Measurements from ENCODE around the gene KL. TPM values are rescaled to one million over a fixed set of nuclear protein-coding genes. Genes with fewer than 3 reads are reported as not detected.

Gene KL
- polyA plus RNA-seq, 1 of the 3 experiments (the other 2 are of a cell fraction), result 0.02 TPM

DNA sequence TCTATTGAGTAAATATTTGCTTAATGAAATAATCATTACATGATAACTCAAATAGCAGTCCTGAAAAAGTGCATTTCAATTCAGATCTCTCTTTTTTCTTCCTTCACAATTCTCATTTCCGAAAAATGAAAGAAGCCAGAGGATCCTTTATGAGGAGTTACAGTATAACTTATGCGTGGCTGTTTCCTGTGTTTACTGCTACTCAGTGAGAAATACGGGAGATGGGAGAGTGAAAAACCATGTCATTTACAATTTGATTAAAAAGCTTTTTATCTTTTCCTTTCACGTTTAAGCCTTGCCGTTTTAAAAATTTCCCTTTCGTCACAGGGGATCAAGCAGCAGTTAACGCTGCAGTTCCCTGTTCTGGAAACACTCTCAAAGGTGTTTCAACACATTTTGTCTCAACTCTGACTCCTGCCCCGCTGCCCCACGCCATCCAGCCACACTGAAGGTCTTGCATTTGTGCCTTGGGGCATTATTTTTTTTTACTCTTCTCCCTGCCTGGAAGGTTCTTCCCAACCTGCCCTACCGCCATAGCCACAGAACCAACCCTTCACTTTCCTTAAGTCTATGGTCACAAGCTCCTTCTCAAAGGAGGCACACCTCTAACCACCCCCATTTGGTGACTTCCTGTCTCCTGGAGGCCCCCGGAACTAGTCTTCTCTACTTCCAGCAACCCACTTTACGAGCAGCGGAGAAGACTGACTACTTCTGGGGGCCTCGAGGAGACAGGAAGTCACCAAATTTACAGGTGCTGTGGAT is 17.0 kb downstream of the KL start:
- H3K4me3 ChIP-seq (ENCODE audit: low read depth in 2 of 2, low read length in 1 of 2), result no peak overlapping the region
- no peaks in the 10 kb centered on the region for H3F3A ChIP-seq (replicated peaks; ENCODE audit: insufficient read depth)
- 82% methylated on average over 14 of the region's 14 CpGs for WGBS (ENCODE audit: low lambda C conversion rate)
- no peaks in the 10 kb centered on the region for H4K20me1 ChIP-seq (ENCODE audit: insufficient read depth)
- no peaks in the 10 kb centered on the region; a peak in 1 of 4 replicates for H3K4me1 ChIP-seq (ENCODE audit: control insufficient read depth in 1 of 2, insufficient read depth in 2 of 2, low read depth in 1 of 2, low read length in 1 of 2)
- H2AFZ ChIP-seq (ENCODE audit: low read depth), result no peak overlapping the region
- CTCF ChIA-PET, result interaction anchor here (1.0 kb wide), 1 partner anchor 12 kb away, joined by 3 read pairs; no protein-coding TSS in a partner anchor
- H3K9me3 ChIP-seq, result no peaks in the 10 kb centered on the region
- H3K79me2 ChIP-seq (ENCODE audit: insufficient read depth), result no peaks in the 10 kb centered on the region
- no peak overlapping the region for H3K4me2 ChIP-seq
- no peak for DNase-seq
- no peaks in the 10 kb centered on the region for H3K36me3 ChIP-seq (replicated peaks in 1 of 2; ENCODE audit: control insufficient read depth in 1 of 2, insufficient read depth in 2 of 2, low read length in 1 of 2)
- no peak overlapping the region for H3K27ac ChIP-seq (ENCODE audit: low read depth in 2 of 2, low read length in 1 of 2)
- POLR2A ChIA-PET, result no interaction called here
- TF ChIP-seq FOSL2 (IDR thresholded peaks at IDR 0.05; ENCODE audit: borderline replicate concordance, low read depth) (no peak), EP300 (IDR thresholded peaks at IDR 0.05; ENCODE audit: borderline replicate concordance in 1 of 2, low read depth in 1 of 2, low read length in 1 of 2) (no peak), MXI1 (IDR thresholded peaks at IDR 0.05; ENCODE audit: low read depth, low read length) (no peak), MAX (IDR thresholded peaks at IDR 0.05; ENCODE audit: low read depth) (no peak), JUND (IDR thresholded peaks at IDR 0.05) (no peak), REST (IDR thresholded peaks at IDR 0.05; ENCODE audit: low read depth, low read length) (no peak), CHD2 (IDR thresholded peaks at IDR 0.05; ENCODE audit: low read length, partially characterized antibody) (no peak), RAD21 (IDR thresholded peaks at IDR 0.05; ENCODE audit: low read length) (no peak), RFX5 (IDR thresholded peaks at IDR 0.05; ENCODE audit: low read length) (no peak)
- TF ChIP-seq, protein P1, sequence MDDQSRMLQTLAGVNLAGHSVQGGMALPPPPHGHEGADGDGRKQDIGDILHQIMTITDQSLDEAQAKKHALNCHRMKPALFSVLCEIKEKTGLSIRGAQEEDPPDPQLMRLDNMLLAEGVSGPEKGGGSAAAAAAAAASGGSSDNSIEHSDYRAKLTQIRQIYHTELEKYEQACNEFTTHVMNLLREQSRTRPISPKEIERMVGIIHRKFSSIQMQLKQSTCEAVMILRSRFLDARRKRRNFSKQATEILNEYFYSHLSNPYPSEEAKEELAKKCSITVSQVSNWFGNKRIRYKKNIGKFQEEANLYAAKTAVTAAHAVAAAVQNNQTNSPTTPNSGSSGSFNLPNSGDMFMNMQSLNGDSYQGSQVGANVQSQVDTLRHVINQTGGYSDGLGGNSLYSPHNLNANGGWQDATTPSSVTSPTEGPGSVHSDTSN (IDR thresholded peaks at IDR 0.05), result no peak
- H3K27me3 ChIP-seq (ENCODE audit: insufficient read depth), result no peaks in the 10 kb centered on the region
- H3K9me2 ChIP-seq, result no peaks in the 10 kb centered on the region
- H3K9ac ChIP-seq, result no peak overlapping the region

DNA sequence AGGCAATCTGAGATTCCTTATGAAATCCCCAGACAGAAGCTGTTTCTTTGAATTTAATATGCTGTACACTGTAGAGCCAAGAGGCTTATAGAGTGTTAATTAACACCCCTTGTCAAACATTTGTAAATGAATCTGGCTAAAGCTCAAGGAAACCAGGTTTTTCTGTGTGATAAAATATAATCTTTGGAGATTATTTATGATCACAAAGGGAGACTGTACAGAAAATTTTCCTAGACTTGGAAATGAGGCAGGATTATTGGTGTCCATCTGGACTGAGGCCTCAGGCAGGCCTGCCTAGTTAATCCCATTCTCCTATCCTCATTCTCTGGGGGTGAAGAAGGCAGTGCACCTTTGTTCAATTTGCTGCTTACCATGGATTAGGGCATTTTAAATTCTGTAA is 17.8 kb downstream of the KL start:
- DNase-seq, result no peak
- H3F3A ChIP-seq (replicated peaks; ENCODE audit: insufficient read depth), result no peaks in the 10 kb centered on the region
- no peak overlapping the region for H3K4me3 ChIP-seq (ENCODE audit: low read depth in 2 of 2, low read length in 1 of 2)
- ChIA-PET CTCF (interaction anchor here (1.0 kb wide), 1 partner anchor 11 kb away, joined by 3 read pairs; no protein-coding TSS in a partner anchor), POLR2A (no interaction called here)
- H3K4me2 ChIP-seq, result no peak overlapping the region
- no peaks in the 10 kb centered on the region; a peak in 1 of 4 replicates for H3K4me1 ChIP-seq (ENCODE audit: control insufficient read depth in 1 of 2, insufficient read depth in 2 of 2, low read depth in 1 of 2, low read length in 1 of 2)
- H3K36me3 ChIP-seq (replicated peaks in 1 of 2; ENCODE audit: control insufficient read depth in 1 of 2, insufficient read depth in 2 of 2, low read length in 1 of 2), result no peaks in the 10 kb centered on the region
- no peaks in the 10 kb centered on the region for H3K79me2 ChIP-seq (ENCODE audit: insufficient read depth)
- no peaks in the 10 kb centered on the region for H3K9me2 ChIP-seq
- H3K27me3 ChIP-seq (ENCODE audit: insufficient read depth), result no peaks in the 10 kb centered on the region
- H4K20me1 ChIP-seq (ENCODE audit: insufficient read depth), result no peaks in the 10 kb centered on the region
- H2AFZ ChIP-seq (ENCODE audit: low read depth), result no peak overlapping the region
- H3K9me3 ChIP-seq, result no peaks in the 10 kb centered on the region
- H3K27ac ChIP-seq (ENCODE audit: low read depth in 2 of 2, low read length in 1 of 2), result no peak overlapping the region
- TF ChIP-seq CHD2 (IDR thresholded peaks at IDR 0.05; ENCODE audit: low read length, partially characterized antibody) (no peak), USF1 (IDR thresholded peaks at IDR 0.05; ENCODE audit: borderline replicate concordance, low read depth) (no peak), SMC3 (IDR thresholded peaks at IDR 0.05; ENCODE audit: low read depth, low read length) (no peak), FOXM1 (IDR thresholded peaks at IDR 0.05; ENCODE audit: low read depth) (no peak), SIN3A (IDR thresholded peaks at IDR 0.05; ENCODE audit: borderline replicate concordance, low read depth, low read length) (no peak), USF2 (IDR thresholded peaks at IDR 0.05; ENCODE audit: borderline replicate concordance, low read depth, low read length) (no peak), FOSL2 (IDR thresholded peaks at IDR 0.05; ENCODE audit: borderline replicate concordance, low read depth) (no peak), TAF1 (IDR thresholded peaks at IDR 0.05; ENCODE audit: borderline replicate concordance, low read depth, low read length) (no peak), RFX5 (IDR thresholded peaks at IDR 0.05; ENCODE audit: low read length) (no peak), FOXJ3 (CRISPR knock-in tag; IDR thresholded peaks at IDR 0.05) (no peak), RXRA (IDR thresholded peaks at IDR 0.05; ENCODE audit: borderline replicate concordance, low read depth) (no peak), TEAD4 (IDR thresholded peaks at IDR 0.05; ENCODE audit: borderline replicate concordance, insufficient read depth) (no peak)
- H3K9ac ChIP-seq, result no peak overlapping the region

All from SK-N-SH (cell line).